ENCODE results near the gene ASB1. TPM values are rescaled to one million over a fixed set of nuclear protein-coding genes. Genes with fewer than 3 reads are reported as not detected.
A peak's percentile ranks its signal among the peaks of the same experiment; 100 is the strongest.

Gene ASB1
- total RNA-seq, 2 donors from 2014 or later: 11.9 to 27.8 TPM

DNA sequence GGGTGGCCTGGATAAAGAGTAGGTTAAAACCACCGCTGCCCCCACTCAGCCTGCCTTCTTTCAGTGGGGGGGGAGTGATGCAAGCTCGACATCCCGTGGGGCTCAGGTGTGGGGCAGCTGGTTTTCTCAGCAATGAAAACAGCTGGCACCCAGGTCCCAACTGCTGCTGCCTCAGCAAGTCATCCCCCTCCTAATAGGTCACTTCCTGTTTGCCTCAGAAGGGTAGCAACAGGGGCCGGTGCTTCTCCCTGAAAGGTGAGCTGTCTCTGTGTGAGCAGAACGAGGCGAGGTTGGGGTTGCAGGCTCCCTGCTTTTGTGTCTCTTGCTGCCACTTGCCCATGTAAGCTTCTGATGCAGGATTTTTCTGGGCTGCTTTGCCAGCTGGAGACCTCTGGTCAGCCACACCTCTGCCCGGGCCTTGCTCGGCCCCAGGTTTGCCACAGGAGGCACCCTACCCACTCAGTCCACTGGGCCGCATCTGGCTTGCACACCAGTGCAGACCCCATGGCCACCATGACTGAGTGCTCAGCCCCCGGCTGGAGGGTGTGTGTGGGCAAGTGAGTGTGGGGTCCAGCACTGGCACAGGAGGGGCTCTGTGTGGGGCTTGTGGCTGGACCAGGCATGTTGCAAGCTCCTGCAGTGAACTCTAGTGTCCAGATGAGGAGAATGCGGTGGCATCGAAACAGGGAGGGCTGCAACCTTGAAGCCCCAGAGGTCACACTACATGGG is 11.5 kb upstream of the ASB1 start:
- Histone ChIP-seq H3K36me3 (no peaks in the 10 kb centered on the region), H3K4me1 (replicated peaks) (peaks cover 2% of the 10 kb centered on the region), H3K9me3 (no peaks in the 10 kb centered on the region), H3K4me3 (no peak overlapping the region), H3K27me3 (replicated peaks; ENCODE audit: insufficient read depth) (no peaks in the 10 kb centered on the region), H3K27ac (no peak overlapping the region)
- intact Hi-C loops (cut with DNase I): no loop called here
- 78% methylated on average over 12 of the region's 12 CpGs for WGBS
- TF ChIP-seq POLR2AphosphoS5 (IDR thresholded peaks at IDR 0.05): no peak
- no peak for TF ChIP-seq POLR2A (IDR thresholded peaks at IDR 0.05)
- TF ChIP-seq CTCF (IDR thresholded peaks at IDR 0.05): no peak
- DNase-seq (ENCODE audit: low spot score): no peak

GRCh38 chr2:238415893-238416292 is 10.8 kb upstream of the ASB1 start:
- no peaks in the 10 kb centered on the region for H3K36me3 ChIP-seq
- H3K9me3 ChIP-seq: no peaks in the 10 kb centered on the region
- no peak overlapping the region for H3K4me3 ChIP-seq
- H3K27me3 ChIP-seq (replicated peaks; ENCODE audit: insufficient read depth): no peaks in the 10 kb centered on the region
- TF ChIP-seq POLR2AphosphoS5 (IDR thresholded peaks at IDR 0.05) (no peak), CTCF (IDR thresholded peaks at IDR 0.05) (no peak), POLR2A (IDR thresholded peaks at IDR 0.05) (no peak)
- H3K4me1 ChIP-seq (replicated peaks): peaks cover 4% of the 10 kb centered on the region
- no peak overlapping the region for H3K27ac ChIP-seq
- DNase-seq (ENCODE audit: low spot score): no peak
- WGBS: 98% methylated on average over 5 of the region's 5 CpGs
- intact Hi-C loops (cut with DNase I): no loop called here

DNA sequence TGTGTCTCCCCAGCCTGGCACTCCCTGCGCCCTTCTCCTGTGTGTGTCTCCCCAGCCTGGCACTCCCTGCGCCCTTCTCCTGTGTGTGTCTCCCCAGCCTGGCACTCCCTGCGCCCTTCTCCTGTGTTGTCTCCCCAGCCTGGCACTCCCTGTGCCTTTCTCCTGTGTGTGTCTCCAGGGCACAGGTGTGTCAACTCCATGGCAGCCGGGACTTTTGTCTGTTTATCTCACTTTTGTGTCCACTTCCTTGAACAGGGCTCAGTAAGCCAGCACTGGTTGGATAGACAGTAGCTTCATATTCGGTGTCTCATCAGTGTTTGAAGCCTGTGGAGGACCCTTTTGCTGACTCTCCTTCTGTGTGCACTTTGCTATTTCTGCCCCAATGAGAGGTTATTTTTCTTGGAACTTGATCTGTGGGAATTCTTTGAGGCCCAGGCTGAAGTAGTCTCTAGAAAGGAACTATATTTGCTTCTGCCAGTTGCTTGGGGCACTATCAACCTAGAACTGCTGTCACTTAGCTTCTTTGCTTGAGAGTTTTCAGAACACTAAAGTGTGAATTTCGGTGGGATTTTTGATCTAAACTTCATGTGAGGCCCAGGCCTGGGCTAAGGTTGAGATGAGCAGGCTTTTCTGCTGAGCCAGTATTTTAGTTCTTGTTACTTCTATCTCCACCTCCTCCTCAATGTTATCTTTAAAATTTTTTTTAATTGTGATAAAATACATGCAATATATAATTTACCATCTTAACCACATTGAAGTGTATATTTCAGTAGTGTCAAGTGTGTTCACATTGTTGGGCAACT is 8.3 kb upstream of the ASB1 start:
- Histone ChIP-seq H3K4me1 (replicated peaks) (peaks cover 6% of the 10 kb centered on the region), H3K27ac (peak overlapping the region in 1 of 2 donors; percentile 34), H3K4me3 (no peak overlapping the region), H3K27me3 (replicated peaks; ENCODE audit: insufficient read depth) (no peaks in the 10 kb centered on the region), H3K36me3 (no peaks in the 10 kb centered on the region), H3K9me3 (no peaks in the 10 kb centered on the region)
- DNase-seq (ENCODE audit: low spot score): peak; percentile 73
- 26% methylated on average over 6 of the region's 6 CpGs for WGBS
- intact Hi-C loops (cut with DNase I): no loop called here
- peak; percentile 46 for TF ChIP-seq POLR2AphosphoS5 (IDR thresholded peaks at IDR 0.05)
- no peak for TF ChIP-seq CTCF (IDR thresholded peaks at IDR 0.05)

- TF ChIP-seq CTCF (IDR thresholded peaks at IDR 0.05): no peak
- TF ChIP-seq POLR2AphosphoS5 (IDR thresholded peaks at IDR 0.05): no peak
- TF ChIP-seq POLR2A (IDR thresholded peaks at IDR 0.05): no peak
- DNase-seq (ENCODE audit: low spot score): no peak
- Histone ChIP-seq H3K27me3 (replicated peaks; ENCODE audit: insufficient read depth) (no peaks in the 10 kb centered on the region), H3K9me3 (no peaks in the 10 kb centered on the region), H3K4me1 (replicated peaks) (peaks cover 6% of the 10 kb centered on the region), H3K36me3 (no peaks in the 10 kb centered on the region), H3K4me3 (no peak overlapping the region), H3K27ac (no peak overlapping the region)
- intact Hi-C loops (cut with DNase I): no loop called here
- WGBS: 87% methylated on average over 2 of the region's 2 CpGs
Observed at GRCh38 chr2:238418999-238419546, 7.7 kb upstream of the ASB1 start.
